IMR-90 (cell line): Measurements from ENCODE around the gene NCAM1. TPM values are rescaled to one million over a fixed set of nuclear protein-coding genes. Genes with fewer than 3 reads are reported as not detected.

Experiments used
- ATAC-seq: fragments of 200-7000 bp; cut with Tn5 transposase; 2 replicates; pipeline ENCODE4 v1.9.1; 2020; ENCODE audit warnings: low read depth, mild to moderate bottlenecking, moderate library complexity
- BruUV-seq: library from RNA; stranded (reverse); fragments of 400-500 nt; replicated peaks from 2 replicates; lab custom pipeline; 2021; lab: Mats Ljungman, UMichigan
- CTCF ChIA-PET: fragments of 300-600 bp; formaldehyde crosslinking; extraction: SDS; loops from one replicate; lab custom pipeline; 2021; ENCODE audit warnings: antibody characterized with exemption; lab: Yijun Ruan, JAX
- POLR2A ChIA-PET: fragments of 300-600 bp; sonication (Branson Sonifier 250); formaldehyde crosslinking; loops from one replicate; lab custom pipeline; 2022; ENCODE audit warnings: antibody characterized with exemption; ENCODE audit not compliant: unreplicated experiment; lab: Charles Lee
- DNase-seq: peaks from one replicate; pipeline ENCODE4 v3.0.0; 2013
- H2AFZ ChIP-seq: replicated peaks from 2 replicates; pipeline ENCODE3; 2013; ENCODE audit warnings: low read length, mild to moderate bottlenecking; ENCODE audit not compliant: poor library complexity
- H2AK5ac ChIP-seq: 2 replicates; pipeline ENCODE4 v1.6.1; 2013; ENCODE audit warnings: low read depth, low read length, inconsistent platforms
- H2AK9ac ChIP-seq: replicated peaks from 2 replicates; pipeline ENCODE3; 2013; ENCODE audit warnings: mild to moderate bottlenecking, low read depth, low read length, moderate library complexity; ENCODE audit not compliant: poor library complexity
- H2BK120ac ChIP-seq: 2 replicates; pipeline ENCODE4 v1.6.1; 2013; ENCODE audit warnings: low read depth, low read length, inconsistent platforms
- H2BK15ac ChIP-seq: 3 replicates; pipeline ENCODE4 v1.6.1; 2013; ENCODE audit warnings: low read depth, low read length, inconsistent platforms
- H2BK20ac ChIP-seq: 2 replicates; pipeline ENCODE4 v1.6.1; 2013; ENCODE audit warnings: low read depth, mild to moderate bottlenecking, inconsistent platforms, low read length, moderate library complexity
- H2BK5ac ChIP-seq: 2 replicates; pipeline ENCODE4 v1.6.1; 2013; ENCODE audit warnings: mild to moderate bottlenecking, low read depth, low read length, inconsistent platforms; ENCODE audit not compliant: poor library complexity, severe bottlenecking
- H3K14ac ChIP-seq: replicated peaks from 2 replicates; pipeline ENCODE4 v1.6.1; 2013; ENCODE audit warnings: low read depth, low read length, inconsistent platforms
- H3K18ac ChIP-seq: 2 replicates; pipeline ENCODE4 v1.6.1; 2013; ENCODE audit warnings: low read depth, low read length, control low read depth
- H3K23ac ChIP-seq: 2 replicates; pipeline ENCODE4 v1.6.1; 2013; ENCODE audit warnings: low read depth, low read length, inconsistent platforms
- H3K27ac ChIP-seq: 2 replicates; pipeline ENCODE4 v1.5.1; 2013; ENCODE audit warnings: mild to moderate bottlenecking, control low read depth, low read length; ENCODE audit not compliant: insufficient read depth
- H3K27me3 ChIP-seq: 2 replicates; pipeline ENCODE4 v1.6.1; 2013; ENCODE audit warnings: low read length; ENCODE audit not compliant: control insufficient read depth, insufficient read depth
- H3K36me3 ChIP-seq: 2 replicates; pipeline ENCODE4 v1.6.1; 2013; ENCODE audit warnings: low read length, mixed read lengths; ENCODE audit not compliant: control insufficient read depth, insufficient read depth
- H3K4ac ChIP-seq: 2 replicates; pipeline ENCODE4 v1.6.1; 2013; ENCODE audit warnings: low read depth, low read length, inconsistent platforms
- H3K4me1 ChIP-seq: 2 replicates; pipeline ENCODE4 v1.6.1; 2013; ENCODE audit warnings: low read length, mixed read lengths; ENCODE audit not compliant: control insufficient read depth, insufficient read depth
- H3K4me2 ChIP-seq: 2 replicates; pipeline ENCODE4 v1.6.1; 2013; ENCODE audit warnings: low read depth, mild to moderate bottlenecking, control low read depth, low read length, moderate library complexity
- H3K4me3 ChIP-seq: 2 replicates; pipeline ENCODE4 v1.5.1; 2013; ENCODE audit warnings: low read depth, mild to moderate bottlenecking, control low read depth, low read length, moderate library complexity; ENCODE audit not compliant: insufficient read depth
- H3K56ac ChIP-seq: 2 replicates; pipeline ENCODE4 v1.6.1; 2013; ENCODE audit warnings: low read length, inconsistent platforms; ENCODE audit not compliant: insufficient read depth; ENCODE audit errors: extremely low read depth
- H3K79me1 ChIP-seq, 2 experiments: 2 replicates each; pipeline ENCODE4 v1.6.1; 2013; ENCODE audit warnings: low read length in 2 of 2, inconsistent platforms in 1 of 2, low read depth in 1 of 2
- H3K9ac ChIP-seq: 2 replicates; pipeline ENCODE4 v1.6.1; 2013; ENCODE audit warnings: low read depth, low read length, control low read depth
- H3K9me1 ChIP-seq: 2 replicates; pipeline ENCODE4 v1.6.1; 2013; ENCODE audit warnings: low read length, inconsistent platforms; ENCODE audit not compliant: insufficient read depth
- H3K9me3 ChIP-seq: 2 replicates; pipeline ENCODE4 v1.6.1; 2013; ENCODE audit warnings: low read length; ENCODE audit not compliant: control insufficient read depth, insufficient read depth
- H4K20me1 ChIP-seq: 2 replicates; pipeline ENCODE4 v1.6.1; 2013; ENCODE audit warnings: low read length, inconsistent platforms; ENCODE audit not compliant: insufficient read depth
- H4K5ac ChIP-seq: 2 replicates; pipeline ENCODE4 v1.6.1; 2013; ENCODE audit warnings: mild to moderate bottlenecking, low read depth, low read length, control low read depth
- H4K8ac ChIP-seq, 2 experiments: 2 replicates each; pipeline ENCODE4 v1.6.1; 2013; ENCODE audit warnings: low read depth in 2 of 2, low read length in 2 of 2, control low read depth in 1 of 2, inconsistent platforms in 1 of 2
- H4K91ac ChIP-seq: 2 replicates; pipeline ENCODE4 v1.6.1; 2013; ENCODE audit warnings: low read depth, low read length, inconsistent platforms; ENCODE audit not compliant: insufficient read depth
- CHD1 ChIP-seq: IDR thresholded peaks from 2 replicates; pipeline ENCODE4 v1.6.1; 2012; ENCODE audit warnings: low read depth, low read length, improper control_type of control experiment
- NFE2L2 ChIP-seq: fragments of 150-350 bp; IDR thresholded peaks from 2 replicates; pipeline ENCODE4 v1.6.1; 2016; ENCODE audit warnings: low read depth, mild to moderate bottlenecking, low read length
- SMC3 ChIP-seq: fragments of 150-350 bp; IDR thresholded peaks from 2 replicates; pipeline ENCODE4 v1.6.1; 2016; ENCODE audit warnings: low read depth, mild to moderate bottlenecking, antibody characterized with exemption, low read length, moderate library complexity
- WGBS, 2 experiments: methylation state at CpG; one replicate each; pipeline versions ENCODE4 v1.1.5 to v1.1.7; 2013; ENCODE audit warnings: missing lambda C conversion rate in 2 of 2; ENCODE audit not compliant: insufficient read length in 1 of 2; ENCODE audit errors: extremely low coverage in 2 of 2; 5-methylcytosine and 5-hydroxymethylcytosine counted together
- dilution Hi-C: fragments of 300-500 bp; cut with HindIII; formaldehyde crosslinking; loops from one replicate; pipeline ENCODE4 v1.14.3; 2018; ENCODE audit warnings: low sequenced_read_pairs; ENCODE audit not compliant: unreplicated experiment
- in situ Hi-C: fragments of 300-500 bp; cut with MboI; formaldehyde crosslinking; loops from 3 replicates; pipeline ENCODE4 v1.14.3; 2019; ENCODE audit warnings: low sequenced_read_pairs, inconsistent platforms, mixed read lengths
- intact Hi-C: fragments of 100-400 bp; cut with micrococcal nuclease; formaldehyde crosslinking; loops from 2 replicates; pipeline ENCODE4 v1.10.0; 2022
- polyA plus RNA-seq, 3 experiments: library from polyadenylated mRNA; depleted of rRNA; stranded (reverse); fragments of >200 nt; gene quantifications; 2 replicates each; pipeline ENCODE4 v1.2.3, GENCODE V29; 2012; ENCODE audit warnings: low replicate concordance in 1 of 3
- total RNA-seq: library from RNA; depleted of rRNA; stranded (reverse); fragments of >200 nt; gene quantifications from 2 replicates; pipeline ENCODE4 v1.2.3, GENCODE V29; 2012

Gene NCAM1
- total and polyA plus RNA-seq, 2 of the 4 experiments (the other 2 are of a cell fraction): 0.09 to 0.18 TPM

DNA sequence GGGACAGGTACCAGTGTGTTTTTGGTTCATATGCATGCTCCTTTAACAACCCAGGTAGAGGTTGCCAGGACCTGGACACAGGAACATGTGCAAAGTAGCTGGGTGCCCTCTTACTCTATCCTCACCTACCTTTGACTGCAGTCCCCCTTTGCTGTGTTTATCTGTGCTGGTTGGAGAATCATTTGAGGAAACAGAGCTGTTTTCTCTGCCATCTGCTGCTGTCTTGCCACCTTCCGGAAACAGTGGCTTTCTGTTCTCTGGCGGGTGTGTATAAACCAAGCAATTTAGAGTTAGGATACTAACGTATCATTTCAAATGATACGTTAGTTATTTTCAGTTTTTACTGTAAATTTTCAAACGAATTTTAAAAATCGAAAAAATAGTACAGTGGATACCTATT, 181.3 kb downstream of the NCAM1 start:
- Histone ChIP-seq H4K5ac (no peak overlapping the region), H3K14ac (no peak overlapping the region), H3K23ac (no peak overlapping the region), H2AFZ (no peak overlapping the region), H2BK20ac (no peak overlapping the region), H2AK5ac (no peak overlapping the region), H3K56ac (no peak overlapping the region), H3K4me1 (no peaks in the 10 kb centered on the region), H3K9ac (no peak overlapping the region), H3K9me1 (no peaks in the 10 kb centered on the region), H3K9me3 (peaks cover 1% of the 10 kb centered on the region; the same call in 1 of the 2 replicates), H3K27me3 (no peaks in the 10 kb centered on the region), H4K20me1 (no peaks in the 10 kb centered on the region), H3K4ac (no peak overlapping the region), H3K79me1 (no peaks in the 10 kb centered on the region), H2AK9ac (no peak overlapping the region), H3K4me2 (no peak overlapping the region), H2BK120ac (no peak overlapping the region), H2BK15ac (no peak overlapping the region), H4K91ac (no peak overlapping the region), H3K18ac (no peak overlapping the region), H3K27ac (no peak overlapping the region), H2BK5ac (no peak overlapping the region), H4K8ac (no peak overlapping the region), H3K36me3 (no peaks in the 10 kb centered on the region), H3K4me3 (no peak overlapping the region)
- DNase-seq (no peak), ATAC-seq (no peak)
- POLR2A ChIA-PET: no interaction called here
- TF ChIP-seq CHD1 (no peak), NFE2L2 (no peak), SMC3 (no peak)
- dilution Hi-C loops: no loop called here
- CTCF ChIA-PET: interaction anchor here (1.4 kb wide), 1 partner anchor 148 kb away, joined by 3 read pairs; no protein-coding TSS in a partner anchor
- no CpG with 5 or more reads among the region's 6 CpGs for WGBS, 2 experiments
- intact Hi-C loops: no loop called here
- no TSS peak for BruUV-seq
- in situ Hi-C loops: no loop called here
